T-helper 2 cell treated with Interferon-gamma antibody and Interleukin-4, amounts not matched to agents 5 μg/mL and 100 μg/mL, for 36 hours (primary cell): Measurements from ENCODE around the gene CNTN5.

Experiments used
- DNase-seq: peaks from one replicate; pipeline ENCODE4 v3.0.0; 2021; ENCODE audit warnings: low spot score
- H3K27ac Mint-ChIP-seq: one replicate; pipeline ENCODE4 v1.8.0; 2021; ENCODE audit warnings: mild to moderate bottlenecking, mixed read lengths
- H3K27me3 Mint-ChIP-seq: one replicate; pipeline ENCODE4 v1.8.0; 2021; ENCODE audit warnings: low read depth, mixed read lengths
- H3K36me3 Mint-ChIP-seq: one replicate; pipeline ENCODE4 v1.8.0; 2021; ENCODE audit warnings: low read depth, mixed read lengths
- H3K4me1 Mint-ChIP-seq: one replicate; pipeline ENCODE4 v1.8.0; 2021; ENCODE audit warnings: low read depth, mixed read lengths
- H3K4me3 Mint-ChIP-seq: one replicate; pipeline ENCODE4 v1.8.0; 2022; ENCODE audit warnings: mild to moderate bottlenecking, moderate library complexity, mixed read lengths
- H3K9me3 Mint-ChIP-seq: one replicate; pipeline ENCODE4 v1.8.0; 2021; ENCODE audit warnings: mixed read lengths

The CNTN5 gene

DNA sequence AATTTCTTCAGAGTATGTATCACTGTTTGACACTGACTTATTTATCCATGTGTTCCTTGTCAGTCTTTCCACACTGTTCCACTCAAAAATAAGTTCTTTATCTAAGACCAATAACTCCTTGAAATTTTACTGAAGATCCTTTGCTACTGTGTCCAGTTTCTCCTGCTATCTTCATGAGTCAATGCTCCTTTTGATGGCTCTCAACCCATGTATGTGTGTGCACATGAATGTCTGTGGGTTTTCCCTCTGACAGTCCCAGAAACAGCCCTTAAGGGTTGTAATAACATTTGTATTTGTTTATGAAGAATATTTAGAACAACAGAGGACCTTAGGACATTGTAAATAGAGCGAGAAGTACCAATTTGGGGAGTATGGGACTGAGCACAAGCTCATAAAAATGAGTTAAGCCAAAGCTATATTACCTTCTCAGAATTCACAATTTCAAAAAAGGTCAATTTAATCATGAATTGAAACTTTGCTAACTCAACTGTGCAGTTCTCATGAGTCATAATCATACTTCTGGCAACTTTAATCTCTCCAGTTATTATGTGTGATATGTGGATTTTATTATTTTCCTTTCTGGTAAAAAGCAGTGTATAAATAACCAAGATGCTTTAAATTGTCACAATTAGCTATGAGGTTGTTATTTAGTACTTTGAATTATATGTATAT is 533.6 kb downstream of the CNTN5 start:
- no peaks in the 10 kb centered on the region for H3K36me3 Mint-ChIP-seq
- H3K27ac Mint-ChIP-seq: no peak overlapping the region
- DNase-seq: no peak
- H3K27me3 Mint-ChIP-seq: no peaks in the 10 kb centered on the region
- no peaks in the 10 kb centered on the region for H3K4me1 Mint-ChIP-seq
- H3K4me3 Mint-ChIP-seq: no peak overlapping the region
- H3K9me3 Mint-ChIP-seq: peaks cover 10% of the 10 kb centered on the region

DNA sequence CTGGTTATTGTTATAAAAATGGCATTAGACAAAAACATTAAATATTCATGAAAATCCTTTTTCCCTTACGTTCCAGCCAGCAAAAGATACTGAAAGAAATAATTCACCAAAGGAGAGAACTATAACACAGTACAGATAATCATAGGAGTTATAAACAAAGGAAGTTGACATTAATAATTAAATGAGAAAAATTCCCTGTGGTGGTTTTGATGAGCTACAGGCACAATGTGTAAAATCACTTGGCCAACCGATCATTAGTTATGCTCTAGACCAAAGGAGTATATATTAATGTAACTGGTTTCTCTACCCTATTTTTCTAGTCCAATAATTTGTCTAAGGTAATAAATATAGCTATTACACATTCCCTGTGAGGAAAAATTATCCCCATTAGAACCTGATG is 534.7 kb downstream of the CNTN5 start:
- no peaks in the 10 kb centered on the region for H3K36me3 Mint-ChIP-seq
- H3K9me3 Mint-ChIP-seq: peaks cover 8% of the 10 kb centered on the region
- no peaks in the 10 kb centered on the region for H3K4me1 Mint-ChIP-seq
- no peak for DNase-seq
- H3K27me3 Mint-ChIP-seq: no peaks in the 10 kb centered on the region
- no peak overlapping the region for H3K27ac Mint-ChIP-seq
- no peak overlapping the region for H3K4me3 Mint-ChIP-seq

DNA sequence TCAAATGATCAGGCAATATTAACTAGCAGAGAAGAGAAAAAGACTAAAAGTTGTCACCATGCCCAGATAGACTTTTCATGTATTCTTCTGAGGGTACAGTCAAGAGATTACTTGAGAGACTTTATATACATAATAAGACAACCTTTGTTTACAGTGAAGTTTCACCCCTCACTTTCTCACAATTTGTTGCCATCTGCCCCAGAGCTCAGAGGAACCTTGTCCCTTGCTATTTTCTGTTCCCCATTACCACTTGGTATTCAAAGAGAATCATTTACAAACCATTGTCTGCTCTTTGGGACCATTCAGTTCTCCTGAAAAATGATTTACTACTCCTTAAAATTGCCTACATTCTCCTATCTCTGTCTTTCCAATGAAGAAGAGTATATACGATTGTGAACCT is 544.6 kb downstream of the CNTN5 start:
- Mint-ChIP-seq H3K27ac (no peak overlapping the region), H3K27me3 (no peaks in the 10 kb centered on the region), H3K4me3 (no peak overlapping the region), H3K9me3 (peaks cover 34% of the 10 kb centered on the region), H3K36me3 (no peaks in the 10 kb centered on the region), H3K4me1 (no peaks in the 10 kb centered on the region)
- DNase-seq: no peak

DNA sequence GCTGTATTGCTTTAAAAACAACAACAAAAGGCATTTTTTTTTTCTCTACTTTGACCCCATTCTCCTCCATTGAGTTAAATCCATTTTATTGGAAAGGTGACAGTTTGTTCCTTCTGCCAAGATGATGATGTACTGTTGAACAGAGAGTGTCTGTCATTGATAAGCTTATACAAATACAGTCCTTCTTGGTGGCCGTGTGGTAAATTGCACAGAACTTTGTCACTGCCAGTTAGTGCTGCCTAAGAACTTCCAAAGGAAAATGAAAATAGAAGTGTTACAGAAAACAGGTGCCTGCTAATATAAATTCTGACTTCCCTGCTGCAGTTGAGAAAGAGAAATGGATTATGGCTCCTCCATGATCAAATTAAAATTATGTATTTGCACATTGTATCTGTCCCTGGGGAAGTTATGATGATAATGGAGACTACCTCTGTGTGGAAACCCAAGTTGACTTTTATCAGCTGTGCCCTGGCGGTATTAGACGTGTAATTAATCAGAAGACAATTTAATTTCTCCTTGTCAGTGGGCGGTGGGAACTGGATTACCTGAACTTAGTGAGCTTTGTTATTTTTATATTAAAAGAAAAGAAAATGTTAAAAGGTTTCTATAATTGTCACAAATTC is 546.7 kb downstream of the CNTN5 start:
- Mint-ChIP-seq H3K36me3 (no peaks in the 10 kb centered on the region), H3K9me3 (peaks cover 29% of the 10 kb centered on the region), H3K4me1 (no peaks in the 10 kb centered on the region), H3K4me3 (no peak overlapping the region), H3K27ac (no peak overlapping the region), H3K27me3 (no peaks in the 10 kb centered on the region)
- DNase-seq: no peak

DNA sequence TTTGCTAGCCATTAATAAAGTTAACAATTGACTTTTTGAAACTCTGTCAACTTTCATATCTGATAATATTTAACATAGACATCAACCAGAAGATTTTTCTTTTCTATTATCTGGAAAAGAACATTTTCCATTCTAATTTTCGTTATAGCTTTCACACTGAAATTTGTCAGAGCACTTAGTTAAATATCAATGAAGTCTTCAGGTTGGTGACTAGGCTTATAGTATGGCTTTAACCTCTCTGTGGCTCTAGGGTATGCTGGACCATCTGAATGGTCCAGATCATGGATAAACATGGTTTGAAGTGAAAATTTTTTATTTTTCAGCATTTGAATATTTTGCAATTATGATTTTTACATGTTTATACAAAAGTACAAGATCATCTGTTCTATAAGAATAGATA is 548.1 kb downstream of the CNTN5 start:
- no peak overlapping the region for H3K27ac Mint-ChIP-seq
- peaks cover 18% of the 10 kb centered on the region for H3K9me3 Mint-ChIP-seq
- H3K27me3 Mint-ChIP-seq: no peaks in the 10 kb centered on the region
- H3K4me1 Mint-ChIP-seq: no peaks in the 10 kb centered on the region
- H3K36me3 Mint-ChIP-seq: no peaks in the 10 kb centered on the region
- DNase-seq: no peak
- no peak overlapping the region for H3K4me3 Mint-ChIP-seq

DNA sequence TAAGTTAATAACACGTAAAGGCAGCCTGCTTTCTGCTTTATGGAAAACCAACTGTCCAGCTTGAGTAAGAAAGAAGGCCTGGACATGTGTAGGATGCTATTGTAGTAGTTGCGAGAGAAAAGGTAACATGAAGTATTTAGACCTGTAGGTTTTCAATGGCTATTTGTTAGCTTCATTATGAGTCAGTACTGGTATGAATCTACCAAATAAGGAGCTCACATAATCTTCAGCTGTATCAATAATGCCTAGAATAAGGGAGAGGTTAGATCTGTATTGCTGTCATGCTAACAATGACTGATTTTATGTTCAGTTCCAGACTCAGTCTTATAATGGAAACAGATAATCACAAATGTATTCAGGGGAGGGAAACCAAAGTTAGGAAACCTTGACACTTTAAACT is 550.3 kb downstream of the CNTN5 start:
- Mint-ChIP-seq H3K4me3 (no peak overlapping the region), H3K27me3 (no peaks in the 10 kb centered on the region), H3K9me3 (peaks cover 27% of the 10 kb centered on the region), H3K36me3 (no peaks in the 10 kb centered on the region), H3K27ac (no peak overlapping the region), H3K4me1 (no peaks in the 10 kb centered on the region)
- no peak for DNase-seq

DNA sequence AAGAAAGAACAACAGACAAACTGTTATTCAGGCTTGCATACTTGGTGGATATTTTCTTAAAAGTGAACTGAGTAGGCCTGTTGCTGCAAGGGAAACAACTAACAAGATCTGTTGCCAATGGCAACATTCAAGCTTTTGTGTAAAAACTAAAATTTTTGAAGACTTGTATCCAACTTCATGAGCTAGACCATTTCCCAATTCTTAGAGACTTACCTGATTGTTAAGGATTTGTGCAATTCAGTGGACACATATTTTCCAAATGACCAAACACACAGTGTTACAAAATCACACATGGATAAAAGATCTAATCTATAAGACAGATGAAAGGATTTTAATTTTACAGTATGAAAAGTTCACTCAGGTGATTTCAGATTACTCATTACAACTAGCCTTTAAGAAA is 564.1 kb downstream of the CNTN5 start:
- no peak overlapping the region for H3K27ac Mint-ChIP-seq
- H3K9me3 Mint-ChIP-seq: peaks cover 34% of the 10 kb centered on the region
- no peak overlapping the region for H3K4me3 Mint-ChIP-seq
- H3K27me3 Mint-ChIP-seq: no peaks in the 10 kb centered on the region
- H3K36me3 Mint-ChIP-seq: peaks cover 2% of the 10 kb centered on the region
- no peak for DNase-seq
- H3K4me1 Mint-ChIP-seq: no peaks in the 10 kb centered on the region

DNA sequence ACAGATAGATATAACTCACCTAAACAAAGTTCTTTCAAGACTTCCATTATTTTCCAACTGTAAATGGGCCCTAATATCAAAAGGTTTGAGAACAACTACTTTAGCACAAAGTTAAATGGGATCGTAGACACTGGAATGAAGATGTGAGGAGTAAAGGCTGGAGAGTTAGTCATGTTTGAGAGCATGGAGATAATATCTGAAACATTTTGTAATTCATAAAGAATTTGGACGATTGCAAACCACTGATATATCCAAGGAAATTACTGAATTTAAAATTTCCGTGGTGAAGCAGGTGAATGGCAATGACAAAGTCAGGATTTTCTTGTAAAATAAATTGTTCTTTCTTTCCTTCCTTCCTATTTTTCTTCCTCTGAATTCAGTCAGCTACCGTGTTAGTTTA is 564.9 kb downstream of the CNTN5 start:
- peaks cover 2% of the 10 kb centered on the region for H3K36me3 Mint-ChIP-seq
- H3K9me3 Mint-ChIP-seq: peaks cover 31% of the 10 kb centered on the region
- H3K4me3 Mint-ChIP-seq: no peak overlapping the region
- no peaks in the 10 kb centered on the region for H3K4me1 Mint-ChIP-seq
- no peaks in the 10 kb centered on the region for H3K27me3 Mint-ChIP-seq
- no peak overlapping the region for H3K27ac Mint-ChIP-seq
- no peak for DNase-seq

DNA sequence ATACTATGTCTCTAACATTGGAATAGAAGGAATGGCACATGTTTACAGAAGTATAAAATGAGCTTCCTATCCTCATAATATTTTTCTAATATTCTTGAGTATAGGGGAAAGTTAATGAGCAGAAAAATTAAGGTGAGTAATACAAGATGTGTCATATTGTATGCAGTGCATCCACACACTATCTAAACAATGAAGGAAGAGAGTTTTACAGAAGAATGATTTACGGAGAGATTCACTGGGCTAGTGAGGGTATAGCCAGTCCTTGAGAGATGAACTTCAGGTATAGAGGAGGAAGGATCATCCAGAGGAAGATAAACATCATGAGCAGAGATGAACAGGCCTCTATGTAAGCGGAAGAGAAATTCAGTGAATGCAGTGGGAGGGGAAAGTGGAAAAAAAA is 569.0 kb downstream of the CNTN5 start:
- no peaks in the 10 kb centered on the region for H3K27me3 Mint-ChIP-seq
- no peak overlapping the region for H3K27ac Mint-ChIP-seq
- no peak for DNase-seq
- no peaks in the 10 kb centered on the region for H3K4me1 Mint-ChIP-seq
- H3K4me3 Mint-ChIP-seq: no peak overlapping the region
- peaks cover 2% of the 10 kb centered on the region for H3K36me3 Mint-ChIP-seq
- H3K9me3 Mint-ChIP-seq: peaks cover 34% of the 10 kb centered on the region

DNA sequence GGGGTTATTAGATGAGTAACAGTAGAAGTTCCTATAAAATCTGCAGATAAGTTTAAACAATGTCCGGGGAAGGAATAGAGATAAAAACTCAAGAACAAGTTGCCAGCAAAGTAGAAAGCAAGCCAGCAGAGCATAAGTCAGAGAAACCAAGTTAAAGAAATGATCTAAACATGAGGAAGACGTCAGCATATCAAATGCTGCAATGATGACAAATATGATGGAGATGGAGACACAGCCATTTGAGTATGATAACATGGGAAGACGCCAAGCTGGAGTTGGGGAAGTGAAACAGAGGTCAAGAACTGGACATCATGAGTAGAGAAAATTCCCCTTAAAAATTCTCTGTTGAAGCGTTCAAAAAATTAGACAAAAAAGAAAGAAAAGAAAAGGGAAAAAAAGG is 571.5 kb downstream of the CNTN5 start:
- Mint-ChIP-seq H3K27me3 (no peaks in the 10 kb centered on the region), H3K4me1 (no peaks in the 10 kb centered on the region), H3K9me3 (peaks cover 25% of the 10 kb centered on the region), H3K36me3 (no peaks in the 10 kb centered on the region), H3K4me3 (no peak overlapping the region), H3K27ac (no peak overlapping the region)
- no peak for DNase-seq

DNA sequence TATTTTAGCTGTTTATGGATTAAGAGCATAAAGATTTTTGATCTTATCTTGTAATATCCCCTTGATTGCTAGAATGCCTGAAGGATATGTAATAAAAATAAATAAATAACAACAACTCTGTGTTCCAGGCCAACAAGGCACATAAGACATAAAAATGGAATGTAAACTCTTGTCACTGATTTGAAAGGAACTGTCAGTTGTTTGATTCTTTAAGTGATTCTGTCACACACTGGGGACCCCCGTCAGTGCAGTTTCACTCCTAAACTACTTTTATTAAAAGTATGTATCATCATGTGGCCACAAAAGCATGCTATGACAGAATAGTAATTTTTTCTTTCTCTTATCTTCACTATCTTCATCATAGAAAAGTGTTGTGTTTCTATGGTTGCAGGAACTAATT is 572.4 kb downstream of the CNTN5 start:
- H3K27me3 Mint-ChIP-seq: no peaks in the 10 kb centered on the region
- H3K9me3 Mint-ChIP-seq: peaks cover 18% of the 10 kb centered on the region
- H3K36me3 Mint-ChIP-seq: no peaks in the 10 kb centered on the region
- no peaks in the 10 kb centered on the region for H3K4me1 Mint-ChIP-seq
- DNase-seq: no peak
- no peak overlapping the region for H3K27ac Mint-ChIP-seq
- no peak overlapping the region for H3K4me3 Mint-ChIP-seq

DNA sequence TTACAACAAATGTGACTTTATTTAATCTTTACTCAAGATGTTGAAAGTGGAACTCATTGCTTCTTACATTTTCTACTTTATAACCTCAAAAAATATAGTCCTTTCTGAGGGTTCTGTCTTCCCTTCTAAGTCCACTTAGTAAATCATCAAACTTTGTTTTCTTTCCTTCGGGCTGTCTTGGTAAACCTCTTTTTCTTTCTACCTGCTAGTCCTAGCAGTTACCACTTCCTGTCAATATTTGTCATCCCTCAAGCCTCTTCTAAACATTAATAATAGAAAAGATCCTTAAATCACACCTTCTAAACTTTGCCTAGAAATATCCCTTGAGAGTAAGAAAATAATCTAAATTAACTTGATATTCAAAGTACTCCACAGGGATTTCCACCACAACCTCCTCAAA is 580.4 kb downstream of the CNTN5 start:
- Mint-ChIP-seq H3K27me3 (no peaks in the 10 kb centered on the region), H3K27ac (no peak overlapping the region), H3K4me3 (no peak overlapping the region), H3K36me3 (no peaks in the 10 kb centered on the region), H3K4me1 (no peaks in the 10 kb centered on the region), H3K9me3 (peaks cover 16% of the 10 kb centered on the region)
- DNase-seq: no peak

DNA sequence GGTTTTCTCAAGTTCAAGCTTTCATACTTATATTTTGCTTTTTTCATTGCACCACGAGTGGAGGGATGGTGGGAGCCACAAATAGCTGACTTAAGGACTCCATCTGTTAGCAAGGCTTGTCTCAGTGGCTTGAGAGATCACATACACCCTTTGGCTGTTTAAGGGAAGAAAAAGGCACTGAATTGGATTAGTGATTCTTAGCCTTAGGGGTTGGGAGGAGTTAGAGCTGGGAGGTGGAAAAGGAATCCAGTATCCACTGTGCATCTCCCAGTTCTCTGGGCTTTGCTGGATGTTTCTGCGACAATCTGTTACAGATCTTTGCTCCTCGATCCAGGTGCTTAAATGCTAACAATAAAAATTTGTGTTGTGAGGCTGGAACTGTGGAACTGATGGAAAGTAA is 593.6 kb downstream of the CNTN5 start:
- Mint-ChIP-seq H3K27ac (no peak overlapping the region), H3K4me1 (no peaks in the 10 kb centered on the region), H3K9me3 (peaks cover 31% of the 10 kb centered on the region), H3K27me3 (no peaks in the 10 kb centered on the region), H3K36me3 (no peaks in the 10 kb centered on the region), H3K4me3 (no peak overlapping the region)
- no peak for DNase-seq

DNA sequence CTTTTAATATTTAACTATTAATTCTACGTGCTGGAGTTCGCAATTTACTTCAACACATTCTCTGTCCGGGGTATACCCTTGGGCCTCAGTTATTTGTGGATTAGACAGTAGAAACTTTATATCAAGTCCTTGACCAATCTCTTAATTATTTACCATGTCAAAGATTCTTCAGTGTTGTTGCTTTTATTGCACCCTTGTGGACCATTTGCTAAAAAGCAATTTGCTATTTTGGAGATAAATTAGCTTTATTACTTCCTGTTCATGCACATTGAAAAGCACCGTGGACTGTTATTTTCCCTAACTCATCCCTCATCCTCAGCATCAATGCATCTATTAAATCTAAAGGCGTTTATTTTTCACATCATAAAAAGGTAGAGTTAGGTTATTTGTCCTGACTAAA is 609.9 kb downstream of the CNTN5 start:
- no peaks in the 10 kb centered on the region for H3K36me3 Mint-ChIP-seq
- no peak for DNase-seq
- H3K27me3 Mint-ChIP-seq: no peaks in the 10 kb centered on the region
- H3K9me3 Mint-ChIP-seq: peaks cover 31% of the 10 kb centered on the region
- no peaks in the 10 kb centered on the region for H3K4me1 Mint-ChIP-seq
- H3K4me3 Mint-ChIP-seq: no peak overlapping the region
- no peak overlapping the region for H3K27ac Mint-ChIP-seq

DNA sequence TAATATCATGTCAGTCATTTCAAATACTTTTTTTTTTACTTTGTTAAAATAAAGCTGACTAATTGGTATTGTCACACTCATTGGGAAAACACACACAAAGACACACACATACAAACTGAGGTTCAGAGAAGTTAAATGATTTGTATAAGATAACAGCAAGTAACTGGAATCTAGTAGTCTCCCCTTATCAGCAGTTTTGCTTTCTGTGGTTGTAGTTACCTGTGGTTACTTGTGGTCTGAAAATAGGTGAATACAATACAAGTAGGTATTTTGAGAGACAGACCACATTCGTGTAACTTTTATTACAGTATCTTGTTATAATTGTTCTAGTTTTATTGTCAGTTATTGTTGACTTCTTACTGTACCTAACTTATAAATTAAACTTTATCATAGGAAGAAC is 610.9 kb downstream of the CNTN5 start:
- Mint-ChIP-seq H3K9me3 (peaks cover 27% of the 10 kb centered on the region), H3K27me3 (no peaks in the 10 kb centered on the region), H3K4me3 (no peak overlapping the region), H3K4me1 (no peaks in the 10 kb centered on the region), H3K36me3 (no peaks in the 10 kb centered on the region), H3K27ac (no peak overlapping the region)
- DNase-seq: no peak
